Right atrium auricular region (tissue), 2 donors: Measurements from ENCODE around the gene DGCR6. TPM values are rescaled to one million over a fixed set of nuclear protein-coding genes. Genes with fewer than 3 reads are reported as not detected.
"Not testable (repeated sequence)": the region's sequence is repeated elsewhere in the genome, so short reads cannot be mapped to it uniquely, and the experiment has no call there.

Experiments used
- DNase-seq: peaks from one replicate; pipeline ENCODE4 v3.0.0-alpha.2; 2019; ENCODE audit warnings: low spot score
- H3K27ac ChIP-seq, 2 donors: fragments of 200-600 bp; sonication (generic); 1 replicate in 1 of 2; 2 replicates in 1 of 2; pipeline ENCODE4 v1.5.1; 2016 to 2019
- H3K27me3 ChIP-seq, 2 donors: fragments of 200-600 bp; sonication (generic); one replicate each; pipeline versions ENCODE4 v1.5.1 to v1.6.0; 2017 to 2019
- H3K36me3 ChIP-seq: fragments of 200-600 bp; sonication (generic); one replicate; pipeline ENCODE4 v1.5.1; 2016
- H3K4me1 ChIP-seq, 2 donors: fragments of 200-600 bp; sonication (generic); one replicate each; pipeline versions ENCODE4 v1.5.1 to v1.6.0; 2017 to 2019
- H3K4me3 ChIP-seq, 2 donors: fragments of 200-600 bp; sonication (generic); 1 replicate in 1 of 2; 2 replicates in 1 of 2; pipeline ENCODE4 v1.5.1; 2017 to 2019; ENCODE audit warnings: mild to moderate bottlenecking in 1 of 2, moderate library complexity in 1 of 2
- H3K9me3 ChIP-seq, 2 donors: fragments of 200-600 bp; sonication (generic); one replicate each; pipeline ENCODE4 v1.5.1; 2019
- CTCF ChIP-seq, 2 donors: fragments of 200-600 bp; sonication (generic); IDR thresholded peaks; one replicate each; pipeline ENCODE4 v1.5.1; 2019; ENCODE audit warnings: antibody characterized with exemption in 2 of 2
- total RNA-seq, 2 donors: library from RNA; depleted of rRNA; stranded (reverse); fragments of >200 nt; gene quantifications; one replicate each; pipeline ENCODE4 v1.1.0, GENCODE V29; 2016

DGCR6 gene
- total RNA-seq, 2 donors from 2014 or later, result 2.9 to 17.5 TPM

- H3K27me3 ChIP-seq, H3K4me3 ChIP-seq, H3K36me3 ChIP-seq, H3K4me1 ChIP-seq, H3K9me3 ChIP-seq, H3K27ac ChIP-seq: not testable (repeated sequence)
- peak; percentile 63 to 85 for TF ChIP-seq CTCF (IDR thresholded peaks at IDR 0.05)
- peak; percentile 66 for DNase-seq
Measured at GRCh38 chr22:18954303-18954989, 48.3 kb downstream of the DGCR6 start.

GRCh38 chr22:18954990-18955571 lies 49.0 kb downstream of the DGCR6 start:
- H3K36me3 ChIP-seq, result no peaks in the 10 kb centered on the region
- no peak for DNase-seq
- TF ChIP-seq CTCF (IDR thresholded peaks at IDR 0.05), result no peak
- no peaks in the 10 kb centered on the region for H3K9me3 ChIP-seq
- H3K4me1 ChIP-seq, result no peaks in the 10 kb centered on the region
- H3K4me3 ChIP-seq, result no peak overlapping the region
- no peaks in the 10 kb centered on the region for H3K27me3 ChIP-seq
- no peak overlapping the region for H3K27ac ChIP-seq

- no peak for DNase-seq
- Histone ChIP-seq H3K27me3 (no peaks in the 10 kb centered on the region), H3K9me3 (no peaks in the 10 kb centered on the region), H3K27ac (no peak overlapping the region), H3K4me3 (no peak overlapping the region), H3K36me3 (no peaks in the 10 kb centered on the region), H3K4me1 (no peaks in the 10 kb centered on the region)
- no peak for TF ChIP-seq CTCF (IDR thresholded peaks at IDR 0.05)
Measured at GRCh38 chr22:18955696-18956095, 49.6 kb downstream of the DGCR6 start.

- H3K27me3 ChIP-seq, H3K4me3 ChIP-seq, H3K36me3 ChIP-seq, DNase-seq, H3K9me3 ChIP-seq, H3K4me1 ChIP-seq, H3K27ac ChIP-seq: not testable (repeated sequence)
Measured at GRCh38 chr22:18956121-18956895, 50.2 kb downstream of the DGCR6 start.

- H3K9me3 ChIP-seq, DNase-seq, H3K27me3 ChIP-seq, H3K27ac ChIP-seq, H3K36me3 ChIP-seq, H3K4me1 ChIP-seq, H3K4me3 ChIP-seq: not testable (repeated sequence)
Measured at GRCh38 chr22:18956956-18957355, 50.8 kb downstream of the DGCR6 start.

GRCh38 chr22:18957621-18958320 lies 51.7 kb downstream of the DGCR6 start:
- not testable (repeated sequence) for H3K4me1 ChIP-seq, DNase-seq, H3K27ac ChIP-seq, H3K27me3 ChIP-seq, H3K9me3 ChIP-seq, H3K36me3 ChIP-seq, H3K4me3 ChIP-seq

- H3K9me3 ChIP-seq, H3K4me3 ChIP-seq, H3K27ac ChIP-seq, H3K27me3 ChIP-seq, H3K4me1 ChIP-seq, H3K36me3 ChIP-seq, DNase-seq: not testable (repeated sequence)
Measured at GRCh38 chr22:18958321-18958705, 52.2 kb downstream of the DGCR6 start.

- H3K4me3 ChIP-seq, result not testable (repeated sequence)
Measured at GRCh38 chr22:18958738-18959137, 52.6 kb downstream of the DGCR6 start.

GRCh38 chr22:18959266-18959665 lies 53.1 kb downstream of the DGCR6 start:
- not testable (repeated sequence) for H3K4me1 ChIP-seq, H3K9me3 ChIP-seq, H3K4me3 ChIP-seq, H3K36me3 ChIP-seq, H3K27me3 ChIP-seq, DNase-seq, H3K27ac ChIP-seq

More at GRCh38 chr22:18958738-18959137, 52.6 kb downstream of the DGCR6 start:
- not testable (repeated sequence) for H3K4me1 ChIP-seq, H3K36me3 ChIP-seq, H3K27ac ChIP-seq, H3K9me3 ChIP-seq, DNase-seq, H3K27me3 ChIP-seq

- DNase-seq, H3K36me3 ChIP-seq, H3K27ac ChIP-seq, H3K4me1 ChIP-seq, H3K4me3 ChIP-seq, H3K27me3 ChIP-seq, H3K9me3 ChIP-seq: not testable (repeated sequence)
Measured at GRCh38 chr22:18959741-18960140, 53.6 kb downstream of the DGCR6 start.

GRCh38 chr22:18960166-18960820 lies 54.2 kb downstream of the DGCR6 start:
- H3K27ac ChIP-seq, H3K4me3 ChIP-seq, H3K27me3 ChIP-seq, H3K9me3 ChIP-seq, H3K36me3 ChIP-seq, DNase-seq, H3K4me1 ChIP-seq: not testable (repeated sequence)
